Measurements from ENCODE around the gene KRT26.

Gene KRT26

DNA sequence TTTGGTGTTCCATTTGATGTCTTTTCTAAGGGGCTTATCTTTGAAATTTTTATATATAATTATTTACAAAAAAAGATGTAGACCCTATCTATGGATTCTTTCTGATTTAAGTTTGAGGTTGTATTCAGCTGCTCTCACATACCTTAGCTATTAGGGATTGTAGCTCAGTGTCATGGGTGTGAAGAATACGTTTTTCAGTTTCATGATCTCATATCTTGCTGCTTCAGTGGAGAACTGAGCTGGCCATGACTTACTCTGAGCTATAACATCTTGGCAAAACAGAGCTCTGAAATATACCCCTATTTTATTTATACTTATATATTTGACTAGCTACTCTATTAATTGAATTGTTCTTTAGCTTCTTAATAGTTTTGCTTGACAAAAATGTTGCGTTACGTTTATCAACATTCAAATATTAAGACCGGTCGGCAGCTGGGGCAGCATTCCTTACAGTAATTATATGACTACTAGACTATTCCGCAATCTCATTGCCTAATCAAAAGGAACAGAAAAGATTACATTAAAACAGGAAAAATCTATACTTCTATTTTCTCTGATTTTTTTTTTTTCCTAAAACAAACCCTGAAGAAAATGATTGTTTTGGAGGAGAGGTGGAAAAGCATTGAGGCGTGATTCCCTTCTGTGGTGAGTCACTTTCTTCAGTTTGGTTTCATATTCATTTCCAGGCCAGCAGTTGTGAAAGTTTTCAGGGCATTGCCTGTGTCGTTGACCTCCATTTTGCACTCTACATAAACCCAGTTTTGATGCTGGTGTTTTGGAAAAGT is 44.4 kb downstream of the KRT26 start:
- no peak overlapping the region for H2AFZ ChIP-seq (ENCODE audit: low read depth, low read length)
- H3K27ac ChIP-seq (ENCODE audit: low read length): no peak overlapping the region
- no peaks in the 10 kb centered on the region for H3K79me2 ChIP-seq (ENCODE audit: insufficient read depth, low read length)
- H3K9ac ChIP-seq (ENCODE audit: low read depth, low read length): no peak overlapping the region
- H3K9me3 ChIP-seq (ENCODE audit: insufficient read depth, low read length, severe bottlenecking): no peaks in the 10 kb centered on the region
- DNase-seq (no peak), ATAC-seq (ENCODE audit: insufficient read depth, low read depth) (no peak)
- H3K36me3 ChIP-seq (ENCODE audit: insufficient read depth, low read length): no peaks in the 10 kb centered on the region
- no peak overlapping the region for H3K4me2 ChIP-seq (ENCODE audit: insufficient read depth, low read length)
- H3K4me1 ChIP-seq (ENCODE audit: insufficient read depth, low read length): no peaks in the 10 kb centered on the region
- H4K20me1 ChIP-seq (ENCODE audit: insufficient read depth, low read length): no peaks in the 10 kb centered on the region
- no peak overlapping the region for H3K4me3 ChIP-seq (ENCODE audit: low read depth in 1 of 2, low read length in 2 of 2)
- TF ChIP-seq CTCF (IDR thresholded peaks at IDR 0.05; ENCODE audit: borderline replicate concordance, extremely low read depth, low read length, poor library complexity, severe bottlenecking) (no peak), EZH2 (IDR thresholded peaks at IDR 0.05; ENCODE audit: borderline replicate concordance, low read depth, low read length, severe bottlenecking) (no peak)
- peaks cover 29% of the 10 kb centered on the region for H3K27me3 ChIP-seq (ENCODE audit: insufficient read depth, low read length, poor library complexity)

DNA sequence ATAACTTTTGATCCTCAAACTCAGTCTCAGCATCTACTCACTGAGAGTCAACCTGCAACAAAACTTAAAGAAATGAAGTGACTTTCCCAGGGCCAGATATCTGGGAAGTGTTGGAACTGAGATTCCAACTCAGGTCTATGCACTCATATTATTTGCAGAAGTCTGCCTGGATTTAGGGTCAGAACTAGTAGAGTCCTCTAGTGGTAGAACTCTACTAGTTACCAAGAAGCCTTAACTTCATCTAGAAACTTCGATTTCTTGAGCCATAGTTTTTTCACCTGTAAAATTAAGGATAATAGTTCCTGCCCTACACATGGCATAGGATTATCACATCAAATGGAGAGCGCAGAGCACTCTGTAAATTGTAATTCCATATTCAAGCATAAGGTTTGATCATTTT is 45.1 kb downstream of the KRT26 start:
- DNase-seq (no peak), ATAC-seq (ENCODE audit: insufficient read depth, low read depth) (no peak)
- no peak overlapping the region for H3K4me2 ChIP-seq (ENCODE audit: insufficient read depth, low read length)
- no peak overlapping the region for H3K27ac ChIP-seq (ENCODE audit: low read length)
- H3K27me3 ChIP-seq (ENCODE audit: insufficient read depth, low read length, poor library complexity): peaks cover 30% of the 10 kb centered on the region
- H3K4me1 ChIP-seq (ENCODE audit: insufficient read depth, low read length): no peaks in the 10 kb centered on the region
- H3K9ac ChIP-seq (ENCODE audit: low read depth, low read length): no peak overlapping the region
- no peak overlapping the region for H3K4me3 ChIP-seq (ENCODE audit: low read depth in 1 of 2, low read length in 2 of 2)
- no peak overlapping the region for H2AFZ ChIP-seq (ENCODE audit: low read depth, low read length)
- peak; percentile 12 for TF ChIP-seq CTCF (IDR thresholded peaks at IDR 0.05; ENCODE audit: borderline replicate concordance, extremely low read depth, low read length, poor library complexity, severe bottlenecking)
- no peak for TF ChIP-seq EZH2 (IDR thresholded peaks at IDR 0.05; ENCODE audit: borderline replicate concordance, low read depth, low read length, severe bottlenecking)
- H3K9me3 ChIP-seq (ENCODE audit: insufficient read depth, low read length, severe bottlenecking): no peaks in the 10 kb centered on the region
- H3K36me3 ChIP-seq (ENCODE audit: insufficient read depth, low read length): no peaks in the 10 kb centered on the region
- H4K20me1 ChIP-seq (ENCODE audit: insufficient read depth, low read length): no peaks in the 10 kb centered on the region
- H3K79me2 ChIP-seq (ENCODE audit: insufficient read depth, low read length): no peaks in the 10 kb centered on the region

DNA sequence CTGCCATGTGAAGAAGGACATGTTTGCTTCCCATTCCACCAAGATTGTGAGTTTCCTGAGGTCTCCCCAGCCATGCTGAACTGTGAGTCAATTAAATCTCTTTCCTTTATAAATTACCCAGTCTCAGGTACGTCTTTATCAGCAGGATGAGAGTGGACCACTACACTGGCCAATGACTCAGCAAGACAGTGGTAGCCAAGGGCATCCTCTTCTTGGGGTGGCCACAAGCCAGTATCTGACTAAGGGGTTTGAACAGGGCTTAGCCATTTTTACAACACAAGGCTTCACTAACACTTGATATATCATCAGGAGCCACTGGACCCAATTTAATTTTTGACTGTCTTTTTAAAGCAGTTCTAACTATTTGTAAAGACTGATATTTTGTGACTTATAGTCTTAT is 47.3 kb downstream of the KRT26 start:
- H2AFZ ChIP-seq (ENCODE audit: low read depth, low read length): no peak overlapping the region
- no peaks in the 10 kb centered on the region for H4K20me1 ChIP-seq (ENCODE audit: insufficient read depth, low read length)
- H3K79me2 ChIP-seq (ENCODE audit: insufficient read depth, low read length): no peaks in the 10 kb centered on the region
- ATAC-seq (ENCODE audit: insufficient read depth, low read depth) (no peak), DNase-seq (no peak)
- H3K4me3 ChIP-seq (ENCODE audit: low read depth in 1 of 2, low read length in 2 of 2): no peak overlapping the region
- peaks cover 23% of the 10 kb centered on the region for H3K27me3 ChIP-seq (ENCODE audit: insufficient read depth, low read length, poor library complexity)
- H3K36me3 ChIP-seq (ENCODE audit: insufficient read depth, low read length): no peaks in the 10 kb centered on the region
- H3K9ac ChIP-seq (ENCODE audit: low read depth, low read length): no peak overlapping the region
- no peaks in the 10 kb centered on the region for H3K4me1 ChIP-seq (ENCODE audit: insufficient read depth, low read length)
- no peak overlapping the region for H3K4me2 ChIP-seq (ENCODE audit: insufficient read depth, low read length)
- H3K27ac ChIP-seq (ENCODE audit: low read length): no peak overlapping the region
- TF ChIP-seq EZH2 (IDR thresholded peaks at IDR 0.05; ENCODE audit: borderline replicate concordance, low read depth, low read length, severe bottlenecking): no peak
- no peaks in the 10 kb centered on the region for H3K9me3 ChIP-seq (ENCODE audit: insufficient read depth, low read length, severe bottlenecking)

- Histone ChIP-seq H3K4me2 (ENCODE audit: insufficient read depth, low read length) (no peak overlapping the region), H3K27ac (ENCODE audit: low read length) (no peak overlapping the region), H2AFZ (ENCODE audit: low read depth, low read length) (no peak overlapping the region), H3K9me3 (ENCODE audit: insufficient read depth, low read length, severe bottlenecking) (no peaks in the 10 kb centered on the region), H3K36me3 (ENCODE audit: insufficient read depth, low read length) (no peaks in the 10 kb centered on the region), H3K4me3 (ENCODE audit: low read depth in 1 of 2, low read length in 2 of 2) (no peak overlapping the region), H4K20me1 (ENCODE audit: insufficient read depth, low read length) (no peaks in the 10 kb centered on the region), H3K79me2 (ENCODE audit: insufficient read depth, low read length) (no peaks in the 10 kb centered on the region), H3K9ac (ENCODE audit: low read depth, low read length) (no peak overlapping the region), H3K4me1 (ENCODE audit: insufficient read depth, low read length) (no peaks in the 10 kb centered on the region), H3K27me3 (ENCODE audit: insufficient read depth, low read length, poor library complexity) (peaks cover 27% of the 10 kb centered on the region)
- TF ChIP-seq CTCF (IDR thresholded peaks at IDR 0.05; ENCODE audit: borderline replicate concordance, extremely low read depth, low read length, poor library complexity, severe bottlenecking) (no peak), EZH2 (IDR thresholded peaks at IDR 0.05; ENCODE audit: borderline replicate concordance, low read depth, low read length, severe bottlenecking) (no peak)
- ATAC-seq (ENCODE audit: insufficient read depth, low read depth) (no peak), DNase-seq (no peak)
These were observed 49.8 kb downstream of the KRT26 start for GRCh38 chr17:40722241-40722640.

Data from DND-41 (cell line).